Left lung (tissue), 10 donors: Measurements from ENCODE around the gene NPTX1. TPM values are rescaled to one million over a fixed set of nuclear protein-coding genes. Genes with fewer than 3 reads are reported as not detected.

ENCODE experiments used
- ATAC-seq: fragments of 200-7000 bp; cut with Tn5 transposase; one replicate; pipeline ENCODE4 v1.9.1; 2020; ENCODE audit warnings: moderate library complexity
- DNase-seq, 4 donors: peaks; one replicate each; pipeline ENCODE4 v3.0.0-alpha.2; 2013 to 2020
- H3K27ac ChIP-seq, 2 donors: fragments of 200-600 bp; sonication (generic) in 1 of 2; one replicate each; pipeline versions ENCODE4 v1.5.0 to v1.8.0; 2020 to 2021
- H3K27me3 ChIP-seq, 2 donors: fragments of 200-600 bp; sonication (generic) in 1 of 2; one replicate each; pipeline versions ENCODE4 v1.5.0 to v1.8.0; 2020 to 2021
- H3K36me3 ChIP-seq, 2 donors: fragments of 200-600 bp; sonication (generic) in 1 of 2; one replicate each; pipeline versions ENCODE4 v1.5.0 to v1.8.0; 2020 to 2021
- H3K4me1 ChIP-seq, 2 donors: fragments of 200-600 bp; one replicate each; pipeline ENCODE4 v1.8.0; 2021
- H3K4me3 ChIP-seq, 2 donors: fragments of 200-600 bp; sonication (generic) in 1 of 2; one replicate each; pipeline versions ENCODE4 v1.5.0 to v1.8.0; 2020 to 2021; ENCODE audit warnings: mild to moderate bottlenecking in 1 of 2
- H3K9me3 ChIP-seq, 2 donors: fragments of 200-600 bp; sonication (generic) in 1 of 2; one replicate each; pipeline versions ENCODE4 v1.5.0 to v1.8.0; 2020 to 2021
- CTCF ChIP-seq, 2 donors: fragments of 200-600 bp; sonication (generic) in 1 of 2; IDR thresholded peaks; one replicate each; pipeline versions ENCODE4 v1.5.0 to v1.8.0; 2021; ENCODE audit warnings: antibody characterized with exemption in 2 of 2
- intact Hi-C, 2 donors: fragments of 100-400 bp; cut with DNase I; formaldehyde crosslinking; loops; one replicate each; pipeline versions ENCODE4 v1.11.2 to v1.14.2; 2022
- polyA plus RNA-seq, 6 donors: library from polyadenylated mRNA; unstranded; fragments of 120-200 nt; gene quantifications; one replicate each; pipeline ENCODE4 v1.2.1, GENCODE V29; 2013; ENCODE audit not compliant: insufficient read length in 6 of 6
- total RNA-seq, 2 donors: library from RNA; stranded (reverse); fragmentation: NEBNext Ultra II Directional; extraction: Animal tissue kit (Norgen Biotek cat#: 25700); gene quantifications; one replicate each; pipeline ENCODE4 v1.2.1, GENCODE V29; 2021
- donor health status: DM: no; HTN: yes; CAD: no.
- donor health status: DM: no; HTN: no; CAD: no.

Gene NPTX1
- total and polyA plus RNA-seq, 8 donors, result 0.17 to 9.1 (median 6.3) TPM

- intact Hi-C loops, result no loop called here
- Histone ChIP-seq H3K4me1 (no peaks in the 10 kb centered on the region), H3K9me3 (peaks cover 0 to 10% of the 10 kb centered on the region in 2 donors), H3K27ac (no peak overlapping the region), H3K36me3 (no peaks in the 10 kb centered on the region), H3K4me3 (no peak overlapping the region), H3K27me3 (peaks cover 7 to 57% of the 10 kb centered on the region in 2 donors)
- no peak for TF ChIP-seq CTCF (IDR thresholded peaks at IDR 0.05)
- DNase-seq (no peak), ATAC-seq (no peak)
Measured at GRCh38 chr17:80491478-80492342, 15.3 kb upstream of the NPTX1 start.

GRCh38 chr17:80487511-80487910 lies 11.1 kb upstream of the NPTX1 start:
- TF ChIP-seq CTCF (IDR thresholded peaks at IDR 0.05), result no peak
- peaks cover 2 to 73% of the 10 kb centered on the region in 2 donors for H3K27me3 ChIP-seq
- intact Hi-C loops, result no loop called here
- no peaks in the 10 kb centered on the region for H3K36me3 ChIP-seq
- ATAC-seq (no peak), DNase-seq (peak in 1 of 4 donors; percentile 42)
- no peak overlapping the region for H3K4me3 ChIP-seq
- no peak overlapping the region for H3K27ac ChIP-seq
- no peaks in the 10 kb centered on the region for H3K4me1 ChIP-seq
- H3K9me3 ChIP-seq, result peaks cover 0 to 10% of the 10 kb centered on the region in 2 donors

- TF ChIP-seq CTCF (IDR thresholded peaks at IDR 0.05), result no peak
- DNase-seq (peak in 1 of 4 donors; percentile 31), ATAC-seq (no peak)
- intact Hi-C loops, result no loop called here
- peaks cover 8 to 79% of the 10 kb centered on the region in 2 donors for H3K27me3 ChIP-seq
- H3K4me3 ChIP-seq, result no peak overlapping the region
- no peaks in the 10 kb centered on the region for H3K36me3 ChIP-seq
- H3K9me3 ChIP-seq, result peaks cover 0 to 10% of the 10 kb centered on the region in 2 donors
- no peaks in the 10 kb centered on the region for H3K4me1 ChIP-seq
- no peak overlapping the region for H3K27ac ChIP-seq
Measured at GRCh38 chr17:80486692-80487091, 10.3 kb upstream of the NPTX1 start.

GRCh38 chr17:80485846-80486245 lies 9.4 kb upstream of the NPTX1 start:
- intact Hi-C loops, result no loop called here
- no peak for TF ChIP-seq CTCF (IDR thresholded peaks at IDR 0.05)
- Histone ChIP-seq H3K9me3 (peaks cover 0 to 10% of the 10 kb centered on the region in 2 donors), H3K4me1 (no peaks in the 10 kb centered on the region), H3K36me3 (no peaks in the 10 kb centered on the region), H3K27ac (no peak overlapping the region), H3K27me3 (peaks cover 15 to 79% of the 10 kb centered on the region in 2 donors), H3K4me3 (no peak overlapping the region)
- no peak for ATAC-seq
- DNase-seq, result peak in 1 of 4 donors; percentile 31

GRCh38 chr17:80482555-80483308 lies 6.3 kb upstream of the NPTX1 start:
- H3K36me3 ChIP-seq, result no peaks in the 10 kb centered on the region
- ATAC-seq (no peak), DNase-seq (peak in 1 of 4 donors; percentile 50)
- no peak overlapping the region for H3K4me3 ChIP-seq
- H3K9me3 ChIP-seq, result peaks cover 0 to 10% of the 10 kb centered on the region in 2 donors
- H3K27me3 ChIP-seq, result peaks cover 44 to 100% of the 10 kb centered on the region in 2 donors
- no peak for TF ChIP-seq CTCF (IDR thresholded peaks at IDR 0.05)
- peaks cover 9 to 11% of the 10 kb centered on the region in 2 donors for H3K4me1 ChIP-seq
- no peak overlapping the region for H3K27ac ChIP-seq
- intact Hi-C loops, result no loop called here
